ENCODE measurements around the gene URI1. TPM values are rescaled to one million over a fixed set of nuclear protein-coding genes. Genes with fewer than 3 reads are reported as not detected.

URI1 gene
- total RNA-seq, 2 donors from 2014 or later: 44.5 to 55.3 TPM

DNA sequence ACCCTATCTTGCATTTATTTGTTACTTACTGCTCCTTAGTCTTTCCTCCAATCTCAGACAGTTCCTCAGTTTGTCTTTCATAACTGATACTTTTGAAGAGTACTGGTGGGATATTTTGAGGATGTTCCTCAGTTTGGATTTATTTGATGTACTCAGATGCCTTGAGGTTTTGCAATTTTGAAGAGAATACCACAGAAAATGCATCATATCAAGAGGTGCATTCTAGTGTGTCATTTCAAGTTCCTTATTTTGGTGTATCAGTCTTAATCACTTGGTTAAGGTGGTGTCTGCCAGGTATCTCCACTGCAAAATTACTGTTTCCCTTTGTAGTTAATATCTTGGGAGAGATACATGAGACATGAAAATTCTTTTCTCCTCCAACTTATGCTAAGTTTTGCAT, 75.1 kb downstream of the URI1 start:
- Histone ChIP-seq H3K4me3 (no peak overlapping the region), H3K9me3 (peaks cover under 1% of the 10 kb centered on the region), H3K4me1 (ENCODE audit: control insufficient read depth in 1 of 2, low read depth in 2 of 2) (no peaks in the 10 kb centered on the region), H3K27ac (no peak overlapping the region), H3K27me3 (replicated peaks; ENCODE audit: insufficient read depth) (no peaks in the 10 kb centered on the region), H3K36me3 (peaks cover 4% of the 10 kb centered on the region)
- no peak for TF ChIP-seq CTCF (IDR thresholded peaks at IDR 0.05)
- ATAC-seq (ENCODE audit: insufficient number of reproducible peaks, low FRiP score, low read depth) (no peak), DNase-seq (ENCODE audit: low spot score) (no peak)

DNA sequence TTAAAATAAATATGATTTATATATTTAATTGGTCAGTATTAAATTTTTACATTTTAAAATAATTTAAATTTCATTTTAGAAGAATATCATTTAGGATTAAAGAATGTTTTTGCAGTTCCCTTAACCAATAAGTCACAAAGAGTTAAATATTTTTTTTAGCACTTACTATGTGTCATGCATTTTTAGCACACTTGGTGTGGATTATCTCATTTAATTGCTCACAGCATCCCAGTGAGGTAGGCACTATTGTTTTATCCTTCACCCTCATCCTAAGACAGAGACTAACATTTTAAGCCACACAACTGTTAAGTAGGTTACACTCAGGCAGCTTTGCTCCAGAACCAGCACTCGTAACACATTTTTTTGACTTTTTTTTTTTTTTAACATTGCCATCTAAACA, 78.2 kb downstream of the URI1 start:
- no peak for TF ChIP-seq CTCF (IDR thresholded peaks at IDR 0.05)
- ATAC-seq (ENCODE audit: insufficient number of reproducible peaks, low FRiP score, low read depth): no peak

DNA sequence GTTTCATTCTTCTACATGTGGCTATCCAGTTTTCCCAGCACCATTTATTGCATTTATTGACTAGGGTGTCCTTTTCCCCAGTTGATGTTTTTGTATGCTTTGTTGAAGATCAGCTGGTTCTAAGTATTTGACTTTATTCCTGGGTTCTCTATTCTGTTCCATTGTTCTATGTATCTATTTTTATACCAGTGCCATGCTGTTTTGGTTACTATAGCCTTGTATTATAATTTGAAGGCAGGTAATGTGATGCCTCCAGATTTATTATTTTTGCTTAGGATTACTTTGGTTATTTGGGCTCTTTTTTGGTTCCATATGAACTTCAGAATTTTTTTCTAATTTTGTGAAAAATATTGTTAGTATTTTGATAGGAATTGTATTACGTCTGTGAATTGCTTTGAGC, 80.6 kb downstream of the URI1 start:
- Histone ChIP-seq H3K4me3 (no peak overlapping the region), H3K27ac (no peak overlapping the region), H3K27me3 (replicated peaks; ENCODE audit: insufficient read depth) (no peaks in the 10 kb centered on the region), H3K4me1 (ENCODE audit: control insufficient read depth in 1 of 2, low read depth in 2 of 2) (no peaks in the 10 kb centered on the region), H3K9me3 (peaks cover 3% of the 10 kb centered on the region), H3K36me3 (no peaks in the 10 kb centered on the region)
- no peak for ATAC-seq (ENCODE audit: insufficient number of reproducible peaks, low FRiP score, low read depth)
- no peak for TF ChIP-seq CTCF (IDR thresholded peaks at IDR 0.05)
- DNase-seq (ENCODE audit: low spot score): no peak

More for the DNA sequence above, 78.2 kb downstream of the URI1 start:
- no peak for DNase-seq (ENCODE audit: low spot score)
- Histone ChIP-seq H3K27me3 (replicated peaks; ENCODE audit: insufficient read depth) (no peaks in the 10 kb centered on the region), H3K4me3 (no peak overlapping the region), H3K4me1 (ENCODE audit: control insufficient read depth in 1 of 2, low read depth in 2 of 2) (no peaks in the 10 kb centered on the region), H3K9me3 (peaks cover 3% of the 10 kb centered on the region), H3K27ac (no peak overlapping the region), H3K36me3 (no peaks in the 10 kb centered on the region)

- H3K4me1 ChIP-seq (ENCODE audit: control insufficient read depth in 1 of 2, low read depth in 2 of 2): no peaks in the 10 kb centered on the region
- ATAC-seq (ENCODE audit: insufficient number of reproducible peaks, low FRiP score, low read depth): no peak
- H3K36me3 ChIP-seq: no peaks in the 10 kb centered on the region
- no peaks in the 10 kb centered on the region for H3K27me3 ChIP-seq (replicated peaks; ENCODE audit: insufficient read depth)
- peaks cover 3% of the 10 kb centered on the region for H3K9me3 ChIP-seq
- no peak for DNase-seq (ENCODE audit: low spot score)
- H3K4me3 ChIP-seq: no peak overlapping the region
- no peak for TF ChIP-seq CTCF (IDR thresholded peaks at IDR 0.05)
- H3K27ac ChIP-seq: no peak overlapping the region
These were observed 81.3 kb downstream of the URI1 start for GRCh38 chr19:30023330-30023729.

DNA sequence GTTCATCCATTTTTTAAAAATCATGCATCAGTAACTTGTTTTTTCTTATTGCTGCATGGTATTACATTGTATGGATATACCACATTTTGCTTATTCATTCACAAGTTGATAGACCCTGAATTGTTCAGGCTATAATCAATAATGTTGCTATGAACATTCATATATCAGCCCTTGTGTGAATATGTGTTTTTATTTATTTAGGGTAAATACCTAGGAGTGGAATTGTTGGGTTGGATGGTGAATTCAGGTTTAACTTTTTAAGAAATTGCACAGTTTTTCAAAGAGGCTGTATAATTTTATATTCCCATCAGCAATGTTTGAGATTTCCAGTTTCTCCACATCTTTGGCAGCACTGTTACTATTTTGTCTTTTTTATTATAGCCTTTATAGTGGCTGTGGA, 82.1 kb downstream of the URI1 start:
- Histone ChIP-seq H3K9me3 (peaks cover 3% of the 10 kb centered on the region), H3K27me3 (replicated peaks; ENCODE audit: insufficient read depth) (no peaks in the 10 kb centered on the region), H3K36me3 (no peaks in the 10 kb centered on the region), H3K4me1 (ENCODE audit: control insufficient read depth in 1 of 2, low read depth in 2 of 2) (no peaks in the 10 kb centered on the region), H3K27ac (no peak overlapping the region), H3K4me3 (no peak overlapping the region)
- ATAC-seq (ENCODE audit: insufficient number of reproducible peaks, low FRiP score, low read depth) (no peak), DNase-seq (ENCODE audit: low spot score) (no peak)
- no peak for TF ChIP-seq CTCF (IDR thresholded peaks at IDR 0.05)
